Tibial artery (tissue), 4 donors: ENCODE data around the gene ATN1.

Experiments
- DNase-seq, 2 donors: peaks; one replicate each; pipeline ENCODE4 v3.0.0-alpha.2; 2019
- H3K27ac ChIP-seq, 2 donors: fragments of 200-600 bp; sonication (generic) in 1 of 2; 1 replicate in 1 of 2; 2 replicates in 1 of 2; pipeline ENCODE4 v1.5.1; 2018 to 2019; ENCODE audit warnings: mild to moderate bottlenecking in 1 of 2
- H3K27me3 ChIP-seq, 2 donors: fragments of 200-600 bp; sonication (generic) in 1 of 2; one replicate each; pipeline versions ENCODE4 v1.5.1 to v1.6.0; 2016 to 2019
- H3K36me3 ChIP-seq, 3 donors: fragments of 200-600 bp; sonication (generic) in 2 of 3; one replicate each; pipeline ENCODE4 v1.5.1; 2016 to 2019; ENCODE audit warnings: mild to moderate bottlenecking in 2 of 3
- H3K4me1 ChIP-seq, 4 donors: fragments of 200-600 bp; sonication (generic) in 2 of 4; 1 replicate in 3 of 4; 2 replicates in 1 of 4; pipeline ENCODE4 v1.5.1; 2016 to 2019
- H3K4me3 ChIP-seq, 2 donors: fragments of 200-600 bp; sonication (generic) in 1 of 2; 1 replicate in 1 of 2; 2 replicates in 1 of 2; pipeline ENCODE4 v1.5.1; 2018 to 2019; ENCODE audit warnings: mild to moderate bottlenecking in 2 of 2
- H3K9me3 ChIP-seq, 3 donors: fragments of 200-600 bp; sonication (generic) in 1 of 3; one replicate each; pipeline ENCODE4 v1.5.1; 2016 to 2019
- CTCF ChIP-seq, 2 experiments: fragments of 200-600 bp in 1 of 2; fragments of 450-650 bp in 1 of 2; IDR thresholded peaks; one replicate each; pipeline ENCODE4 v1.5.1; 2017 to 2019; ENCODE audit warnings: antibody characterized with exemption in 2 of 2, mild to moderate bottlenecking in 1 of 2, moderate library complexity in 1 of 2
- intact Hi-C: fragments of 100-400 bp; cut with DNase I; formaldehyde crosslinking; loops from one replicate; pipeline ENCODE4 v1.15.0; 2023; ENCODE audit warnings: low total_unique reads

The ATN1 gene

GRCh38 chr12:6944381-6945186, 16.8 kb downstream of the ATN1 start:
- Histone ChIP-seq H3K9me3 (no peaks in the 10 kb centered on the region), H3K4me3 (peak overlapping the region; percentile 74), H3K4me1 (peaks cover 0 to 46% (median 33%) of the 10 kb centered on the region in 4 donors), H3K27ac (peak overlapping the region; percentile 94 to 98), H3K27me3 (no peaks in the 10 kb centered on the region), H3K36me3 (peaks cover 10 to 45% (median 29%) of the 10 kb centered on the region in 3 donors)
- TF ChIP-seq CTCF (IDR thresholded peaks at IDR 0.05) = peak; percentile 77 to 96
- intact Hi-C loops = loop anchor here (5.0 to 10.0 kb wide), 2 partner anchors 77 to 170 kb away; partner anchors contain the start of gene TPI1
- peak; percentile 95 to 96 for DNase-seq

- no peak for DNase-seq
- intact Hi-C loops = loop anchor here (10.0 kb wide), 1 partner anchor 169 kb away; no protein-coding TSS in a partner anchor
- no peak overlapping the region for H3K4me3 ChIP-seq
- H3K4me1 ChIP-seq = peaks cover 0 to 41% (median 31%) of the 10 kb centered on the region in 4 donors
- no peak for TF ChIP-seq CTCF (IDR thresholded peaks at IDR 0.05)
- peak overlapping the region in 1 of 2 donors; percentile 9 for H3K27ac ChIP-seq
- no peaks in the 10 kb centered on the region for H3K9me3 ChIP-seq
- H3K27me3 ChIP-seq = no peaks in the 10 kb centered on the region
- H3K36me3 ChIP-seq = peaks cover 10 to 35% (median 26%) of the 10 kb centered on the region in 3 donors
Observed at GRCh38 chr12:6945613-6946012, 17.9 kb downstream of the ATN1 start.

- intact Hi-C loops = loop anchor here (10.0 kb wide), 1 partner anchor 169 kb away; no protein-coding TSS in a partner anchor
- Histone ChIP-seq H3K27ac (peak overlapping the region in 1 of 2 donors; percentile 9), H3K27me3 (no peaks in the 10 kb centered on the region), H3K4me1 (peaks cover 0 to 37% (median 30%) of the 10 kb centered on the region in 4 donors), H3K4me3 (peak overlapping the region in 1 of 2 donors; percentile 2), H3K36me3 (peaks cover 6 to 29% (median 20%) of the 10 kb centered on the region in 3 donors), H3K9me3 (no peaks in the 10 kb centered on the region)
- TF ChIP-seq CTCF (IDR thresholded peaks at IDR 0.05) = no peak
- DNase-seq = no peak
Observed at GRCh38 chr12:6946033-6946919, 18.5 kb downstream of the ATN1 start.

- intact Hi-C loops = loop anchor here (10.0 kb wide), 1 partner anchor 168 kb away; no protein-coding TSS in a partner anchor
- no peaks in the 10 kb centered on the region for H3K27me3 ChIP-seq
- H3K36me3 ChIP-seq = peaks cover 0 to 22% (median 14%) of the 10 kb centered on the region in 3 donors
- no peak overlapping the region for H3K27ac ChIP-seq
- no peak overlapping the region for H3K4me3 ChIP-seq
- no peak for DNase-seq
- no peaks in the 10 kb centered on the region for H3K9me3 ChIP-seq
- peaks cover 0 to 31% (median 29%) of the 10 kb centered on the region in 4 donors for H3K4me1 ChIP-seq
- no peak for TF ChIP-seq CTCF (IDR thresholded peaks at IDR 0.05)
Observed at GRCh38 chr12:6946920-6947374, 19.2 kb downstream of the ATN1 start.

GRCh38 chr12:6947615-6948014, 19.9 kb downstream of the ATN1 start:
- Histone ChIP-seq H3K36me3 (peaks cover 0 to 21% (median 14%) of the 10 kb centered on the region in 3 donors), H3K27me3 (no peaks in the 10 kb centered on the region), H3K4me1 (peaks cover 0 to 28% (median 25%) of the 10 kb centered on the region in 4 donors), H3K4me3 (no peak overlapping the region), H3K9me3 (no peaks in the 10 kb centered on the region), H3K27ac (no peak overlapping the region)
- DNase-seq = no peak
- TF ChIP-seq CTCF (IDR thresholded peaks at IDR 0.05) = no peak
- intact Hi-C loops = loop anchor here (10.0 kb wide), 1 partner anchor 167 kb away; no protein-coding TSS in a partner anchor
